GM13976 (cell line): ENCODE data around the gene PGAM2.

Experiments used
- DNase-seq: peaks from one replicate; pipeline ENCODE4 v3.0.0; 2012; ENCODE audit warnings: low spot score
- in situ Hi-C: fragments of 300-500 bp; cut with MboI; formaldehyde crosslinking; loops from one replicate; pipeline ENCODE4 v1.12.0; 2022; ENCODE audit warnings: low sequenced_read_pairs, mixed read lengths, inconsistent platforms; ENCODE audit not compliant: unreplicated experiment
- TF ChIP-seq, protein P1 (sequence below): IDR thresholded peaks from 2 replicates; pipeline ENCODE4 v1.5.1; 2012; ENCODE audit warnings: borderline replicate concordance, mild to moderate bottlenecking; ENCODE audit not compliant: insufficient read depth; ENCODE audit errors: extremely low read depth, missing control alignments, control extremely low read depth

The PGAM2 gene

DNA sequence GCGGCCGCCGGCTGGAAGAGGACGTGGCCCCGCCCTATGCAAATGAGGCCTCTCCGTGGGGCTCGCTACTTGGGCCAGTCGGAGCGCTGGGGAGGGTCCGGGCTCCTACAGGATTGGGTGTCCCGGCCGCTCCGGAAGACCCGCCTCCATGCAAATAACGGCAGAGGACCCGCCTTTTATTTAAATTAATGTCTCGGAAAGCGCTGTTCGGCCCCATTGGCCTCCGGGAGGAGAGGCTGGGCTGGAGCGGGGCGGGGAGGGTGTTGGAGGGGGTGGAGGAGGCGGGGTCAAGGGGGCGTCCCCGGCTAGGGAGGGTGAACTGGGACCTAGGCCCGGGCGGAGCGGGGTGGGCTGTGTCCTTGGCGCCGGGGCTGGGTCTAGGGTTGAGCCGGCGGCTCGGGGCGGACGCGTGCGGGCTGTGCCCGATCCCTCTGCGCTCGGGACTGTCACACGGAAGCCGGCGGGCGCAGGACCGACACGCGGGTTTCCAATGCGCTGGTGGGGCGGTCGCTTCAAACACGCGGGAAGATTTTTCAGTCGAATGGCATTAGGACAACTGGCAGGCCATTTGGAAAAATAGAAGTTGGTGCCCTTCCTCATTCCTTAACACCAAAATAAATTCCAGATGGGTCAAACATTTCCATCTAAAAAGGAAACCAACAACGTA is 17.3 kb upstream of the PGAM2 start:
- DNase-seq: peak; percentile 98
- in situ Hi-C loops: no loop called here
- TF ChIP-seq, protein P1, sequence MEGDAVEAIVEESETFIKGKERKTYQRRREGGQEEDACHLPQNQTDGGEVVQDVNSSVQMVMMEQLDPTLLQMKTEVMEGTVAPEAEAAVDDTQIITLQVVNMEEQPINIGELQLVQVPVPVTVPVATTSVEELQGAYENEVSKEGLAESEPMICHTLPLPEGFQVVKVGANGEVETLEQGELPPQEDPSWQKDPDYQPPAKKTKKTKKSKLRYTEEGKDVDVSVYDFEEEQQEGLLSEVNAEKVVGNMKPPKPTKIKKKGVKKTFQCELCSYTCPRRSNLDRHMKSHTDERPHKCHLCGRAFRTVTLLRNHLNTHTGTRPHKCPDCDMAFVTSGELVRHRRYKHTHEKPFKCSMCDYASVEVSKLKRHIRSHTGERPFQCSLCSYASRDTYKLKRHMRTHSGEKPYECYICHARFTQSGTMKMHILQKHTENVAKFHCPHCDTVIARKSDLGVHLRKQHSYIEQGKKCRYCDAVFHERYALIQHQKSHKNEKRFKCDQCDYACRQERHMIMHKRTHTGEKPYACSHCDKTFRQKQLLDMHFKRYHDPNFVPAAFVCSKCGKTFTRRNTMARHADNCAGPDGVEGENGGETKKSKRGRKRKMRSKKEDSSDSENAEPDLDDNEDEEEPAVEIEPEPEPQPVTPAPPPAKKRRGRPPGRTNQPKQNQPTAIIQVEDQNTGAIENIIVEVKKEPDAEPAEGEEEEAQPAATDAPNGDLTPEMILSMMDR: no peak

DNA sequence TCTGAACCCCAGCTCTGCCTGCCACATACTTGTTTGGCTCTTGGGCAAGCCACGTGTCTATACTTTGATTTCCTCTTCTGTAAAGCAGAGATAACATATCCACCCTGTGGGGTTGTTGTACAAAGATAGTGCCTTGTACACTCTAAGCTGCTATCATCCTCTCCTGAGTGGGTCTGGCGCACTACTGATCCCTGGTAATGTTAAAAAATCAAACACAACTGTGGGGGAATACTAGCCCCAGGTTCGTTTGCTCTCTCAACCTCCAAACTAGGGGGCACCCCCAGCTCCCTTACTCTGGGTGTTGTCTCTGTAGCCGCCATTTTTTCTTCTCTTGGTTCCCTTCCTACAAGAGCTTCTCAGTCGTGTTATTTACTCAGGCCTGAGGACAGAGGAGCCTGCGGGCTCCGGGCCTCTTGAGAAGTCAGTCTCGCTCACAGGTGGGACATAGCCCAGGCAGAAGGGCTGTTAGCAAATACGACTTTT is 15.9 kb upstream of the PGAM2 start:
- DNase-seq: peak; percentile 71
- in situ Hi-C loops: no loop called here
- TF ChIP-seq, protein P1: peak; percentile 6

DNA sequence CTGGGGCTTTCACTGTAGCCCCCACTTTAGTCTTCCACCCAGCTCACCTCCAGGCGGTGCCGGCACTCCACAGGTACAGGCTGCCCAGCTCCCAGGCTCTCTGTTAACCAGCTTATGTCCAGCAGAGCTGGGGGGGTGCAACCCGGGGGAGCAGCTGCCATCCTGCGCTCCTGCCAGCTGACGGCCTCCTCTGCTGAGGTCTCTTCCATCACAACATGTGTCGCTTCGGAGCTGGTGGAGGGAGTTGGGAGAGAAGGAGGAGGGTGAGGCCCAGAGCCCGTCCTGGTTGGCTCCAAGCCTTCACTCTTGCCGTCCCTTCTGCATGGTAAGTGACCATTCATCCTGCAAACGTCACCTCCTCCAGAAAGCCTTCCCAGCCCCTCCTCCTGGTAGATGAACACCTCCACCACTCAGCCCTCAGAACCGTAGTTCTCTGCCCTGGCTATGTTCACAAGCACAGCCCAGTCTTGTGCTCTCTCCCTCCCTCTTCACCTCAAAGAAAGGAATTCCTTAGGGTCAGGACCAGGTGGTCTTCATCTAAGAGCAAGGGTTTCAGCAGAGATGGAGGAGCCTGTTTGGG is 15.4 kb upstream of the PGAM2 start:
- no peak for DNase-seq
- in situ Hi-C loops: no loop called here
- TF ChIP-seq, protein P1: no peak

GRCh38 chr7:44080118-44080517 is 14.8 kb upstream of the PGAM2 start:
- in situ Hi-C loops: no loop called here
- no peak for DNase-seq
- TF ChIP-seq, protein P1: no peak

- TF ChIP-seq, protein P1: no peak
- in situ Hi-C loops: no loop called here
- no peak for DNase-seq
Observed at GRCh38 chr7:44079331-44080021, 14.1 kb upstream of the PGAM2 start.

GRCh38 chr7:44078521-44078920 is 13.2 kb upstream of the PGAM2 start:
- in situ Hi-C loops: no loop called here
- TF ChIP-seq, protein P1: no peak
- no peak for DNase-seq
